ENCODE results near the gene DUSP22.

- TF ChIP-seq POLR2A (IDR thresholded peaks at IDR 0.05): no peak
- no peak for TF ChIP-seq CTCF (IDR thresholded peaks at IDR 0.05)
- TF ChIP-seq EP300 (IDR thresholded peaks at IDR 0.05): no peak
Observed at GRCh38 chr6:397604-398003, 105.3 kb downstream of the DUSP22 start.

Data from stomach (tissue), 4 donors.